HEK293 (cell line): ENCODE results near the gene GRK5.
A peak's percentile ranks its signal among the peaks of the same experiment; 100 is the strongest.

Source experiments
- CTCF ChIA-PET: fragments of 350-600 bp; formaldehyde crosslinking; extraction: SDS; loops from one replicate; lab custom pipeline; 2021; ENCODE audit warnings: antibody characterized with exemption; lab: Yijun Ruan, JAX
- POLR2A ChIA-PET: fragments of 300-600 bp; formaldehyde crosslinking; extraction: SDS; loops from one replicate; lab custom pipeline; 2020; ENCODE audit warnings: antibody characterized with exemption, inconsistent platforms; lab: Yijun Ruan, JAX
- H3K27ac ChIP-seq: fragments of 200-500 bp; sonication (Bioruptor generic); 2 replicates; pipeline ENCODE4 v1.5.1; 2014; ENCODE audit warnings: low read depth, low read length, control low read depth, inconsistent platforms; ENCODE audit errors: extremely low read depth
- H3K36me3 ChIP-seq, 2 experiments: fragments of 200-500 bp in 1 of 2; sonication (Bioruptor generic) in 1 of 2; 1 replicate in 1 of 2; 2 replicates in 1 of 2; pipeline ENCODE4 v1.5.1; 2014 to 2017; ENCODE audit warnings: inconsistent platforms in 2 of 2, low read length in 2 of 2; ENCODE audit not compliant: control insufficient read depth in 2 of 2, insufficient read depth in 1 of 2
- H3K4me1 ChIP-seq: fragments of 200-500 bp; sonication (Bioruptor generic); 2 replicates; pipeline ENCODE4 v1.5.1; 2014; ENCODE audit warnings: mild to moderate bottlenecking, low read length, inconsistent platforms; ENCODE audit not compliant: control insufficient read depth, insufficient read depth
- H3K4me3 ChIP-seq: 2 replicates; pipeline ENCODE4 v1.5.1; 2011; ENCODE audit warnings: low read depth, mild to moderate bottlenecking, control low read depth, low read length, moderate library complexity
- H3K9me3 ChIP-seq: fragments of 200-500 bp; sonication (Bioruptor generic); 2 replicates; pipeline ENCODE4 v1.5.1; 2014; ENCODE audit warnings: low read depth, low read length, inconsistent platforms; ENCODE audit not compliant: control insufficient read depth, insufficient read depth
- BCL11A ChIP-seq: fragments of 450-650 bp; formaldehyde crosslinking; IDR thresholded peaks from 2 replicates; pipeline ENCODE4 v1.5.1; 2016; ENCODE audit warnings: low read depth, missing biosample characterization, missing genetic modification characterization
- GFI1B ChIP-seq: fragments of 450-650 bp; formaldehyde crosslinking; IDR thresholded peaks from 2 replicates; pipeline ENCODE4 v1.5.1; 2016; ENCODE audit warnings: missing biosample characterization, missing genetic modification characterization
- KLF10 ChIP-seq: fragments of 450-650 bp; IDR thresholded peaks from 2 replicates; pipeline ENCODE4 v1.5.1; 2018; ENCODE audit warnings: missing biosample characterization, mild to moderate bottlenecking, missing genetic modification characterization
- MEIS1 ChIP-seq: sonication (generic); formaldehyde crosslinking; IDR thresholded peaks from 2 replicates; pipeline ENCODE4 v1.8.1; 2022; ENCODE audit warnings: missing genetic modification reagents, mild to moderate bottlenecking, borderline replicate concordance
- OVOL3 ChIP-seq: fragments of 450-650 bp; formaldehyde crosslinking; IDR thresholded peaks from 2 replicates; pipeline ENCODE4 v1.5.1; 2016; ENCODE audit warnings: missing biosample characterization, missing genetic modification characterization
- SCRT2 ChIP-seq: fragments of 450-650 bp; formaldehyde crosslinking; IDR thresholded peaks from 2 replicates; pipeline ENCODE4 v1.5.1; 2016; ENCODE audit warnings: missing biosample characterization, missing genetic modification characterization
- TCF7L2 ChIP-seq: IDR thresholded peaks from 2 replicates; pipeline ENCODE4 v1.6.1; 2011; ENCODE audit warnings: low read depth, mild to moderate bottlenecking, inconsistent platforms, low read length, moderate library complexity, borderline replicate concordance
- ZBTB20 ChIP-seq: fragments of 450-650 bp; formaldehyde crosslinking; IDR thresholded peaks from 2 replicates; pipeline ENCODE4 v1.5.1; 2016; ENCODE audit warnings: missing biosample characterization, missing genetic modification characterization
- ZIC2 ChIP-seq: fragments of 450-650 bp; formaldehyde crosslinking; IDR thresholded peaks from 2 replicates; pipeline ENCODE4 v1.5.1; 2016; ENCODE audit warnings: missing biosample characterization, missing genetic modification characterization
- ZNF138 ChIP-seq: fragments of 450-650 bp; formaldehyde crosslinking; IDR thresholded peaks from 2 replicates; pipeline ENCODE4 v1.5.1; 2016; ENCODE audit warnings: missing biosample characterization, missing genetic modification characterization, borderline replicate concordance
- ZNF473 ChIP-seq: fragments of 450-650 bp; formaldehyde crosslinking; IDR thresholded peaks from 2 replicates; pipeline ENCODE4 v1.5.1; 2017; ENCODE audit warnings: missing biosample characterization, missing genetic modification characterization
- ZNF549 ChIP-seq: fragments of 450-650 bp; IDR thresholded peaks from 2 replicates; pipeline ENCODE4 v1.5.1; 2018; ENCODE audit warnings: missing biosample characterization, missing genetic modification characterization, mild to moderate bottlenecking, inconsistent platforms, moderate library complexity
- ZNF791 ChIP-seq: fragments of 450-650 bp; formaldehyde crosslinking; IDR thresholded peaks from 2 replicates; pipeline ENCODE4 v1.5.1; 2016; ENCODE audit warnings: missing biosample characterization, missing genetic modification characterization
- TF ChIP-seq, protein P1 (sequence below): fragments of 450-650 bp; formaldehyde crosslinking; IDR thresholded peaks from 2 replicates; pipeline ENCODE4 v1.5.1; 2016; ENCODE audit warnings: missing biosample characterization, missing genetic modification characterization
- TF ChIP-seq, protein P2 (sequence below): fragments of 450-650 bp; formaldehyde crosslinking; IDR thresholded peaks from 2 replicates; pipeline ENCODE4 v1.5.1; 2016; ENCODE audit warnings: missing biosample characterization, missing genetic modification characterization
- TF ChIP-seq, protein P3 (sequence below): fragments of 450-650 bp; formaldehyde crosslinking; IDR thresholded peaks from 2 replicates; pipeline ENCODE4 v1.5.1; 2016; ENCODE audit warnings: missing biosample characterization, missing genetic modification characterization
- TF ChIP-seq, protein P4 (sequence below): fragments of 450-650 bp; formaldehyde crosslinking; IDR thresholded peaks from 2 replicates; pipeline ENCODE4 v1.5.1; 2016; ENCODE audit warnings: missing biosample characterization, missing genetic modification characterization
- TF ChIP-seq, protein P5 (sequence below): fragments of 450-650 bp; formaldehyde crosslinking; IDR thresholded peaks from 2 replicates; pipeline ENCODE4 v1.5.1; 2016; ENCODE audit warnings: missing biosample characterization, missing genetic modification characterization

The GRK5 gene

DNA sequence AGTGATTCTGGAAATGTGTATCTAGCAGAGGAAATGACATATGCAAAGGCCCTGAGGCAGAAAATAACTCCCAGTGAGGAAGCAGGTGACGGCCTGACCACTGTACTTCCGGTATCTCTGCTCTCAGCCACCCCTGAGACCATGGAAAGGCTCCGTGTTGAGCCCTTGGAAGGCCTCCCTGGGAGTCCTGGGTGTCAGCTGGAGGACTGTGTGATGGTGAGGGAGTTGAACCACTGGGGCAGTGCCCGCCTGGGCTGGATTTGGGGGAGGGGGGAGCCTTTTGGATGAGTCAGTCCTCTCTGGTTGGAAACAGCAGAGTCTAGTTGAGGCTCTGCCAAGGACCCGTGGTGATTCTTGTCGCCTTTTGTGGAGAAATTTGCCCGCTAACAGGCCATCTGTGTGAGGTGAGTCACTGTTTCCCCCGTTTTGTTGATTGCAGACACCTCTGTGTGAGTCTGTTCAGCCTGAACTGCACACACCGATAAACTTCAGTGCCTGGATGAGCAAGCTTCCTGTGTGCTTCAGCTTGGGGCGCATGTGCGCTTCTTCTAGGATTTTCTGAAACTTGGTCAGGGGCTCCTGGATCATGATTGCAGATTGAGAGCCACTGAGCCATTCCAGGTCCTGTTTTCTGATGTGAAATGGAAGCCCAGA, 98.6 kb downstream of the GRK5 start (continued):
- TF ChIP-seq, protein P1, sequence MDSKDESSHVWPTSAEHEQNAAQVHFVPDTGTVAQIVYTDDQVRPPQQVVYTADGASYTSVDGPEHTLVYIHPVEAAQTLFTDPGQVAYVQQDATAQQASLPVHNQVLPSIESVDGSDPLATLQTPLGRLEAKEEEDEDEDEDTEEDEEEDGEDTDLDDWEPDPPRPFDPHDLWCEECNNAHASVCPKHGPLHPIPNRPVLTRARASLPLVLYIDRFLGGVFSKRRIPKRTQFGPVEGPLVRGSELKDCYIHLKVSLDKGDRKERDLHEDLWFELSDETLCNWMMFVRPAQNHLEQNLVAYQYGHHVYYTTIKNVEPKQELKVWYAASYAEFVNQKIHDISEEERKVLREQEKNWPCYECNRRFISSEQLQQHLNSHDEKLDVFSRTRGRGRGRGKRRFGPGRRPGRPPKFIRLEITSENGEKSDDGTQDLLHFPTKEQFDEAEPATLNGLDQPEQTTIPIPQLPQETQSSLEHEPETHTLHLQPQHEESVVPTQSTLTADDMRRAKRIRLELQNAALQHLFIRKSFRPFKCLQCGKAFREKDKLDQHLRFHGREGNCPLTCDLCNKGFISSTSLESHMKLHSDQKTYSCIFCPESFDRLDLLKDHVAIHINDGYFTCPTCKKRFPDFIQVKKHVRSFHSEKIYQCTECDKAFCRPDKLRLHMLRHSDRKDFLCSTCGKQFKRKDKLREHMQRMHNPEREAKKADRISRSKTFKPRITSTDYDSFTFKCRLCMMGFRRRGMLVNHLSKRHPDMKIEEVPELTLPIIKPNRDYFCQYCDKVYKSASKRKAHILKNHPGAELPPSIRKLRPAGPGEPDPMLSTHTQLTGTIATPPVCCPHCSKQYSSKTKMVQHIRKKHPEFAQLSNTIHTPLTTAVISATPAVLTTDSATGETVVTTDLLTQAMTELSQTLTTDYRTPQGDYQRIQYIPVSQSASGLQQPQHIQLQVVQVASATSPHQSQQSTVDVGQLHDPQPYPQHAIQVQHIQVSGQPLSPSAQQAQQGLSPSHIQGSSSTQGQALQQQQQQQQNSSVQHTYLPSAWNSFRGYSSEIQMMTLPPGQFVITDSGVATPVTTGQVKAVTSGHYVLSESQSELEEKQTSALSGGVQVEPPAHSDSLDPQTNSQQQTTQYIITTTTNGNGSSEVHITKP (tag by site-specific recombination) = peak; percentile 60
- no peak for TF ChIP-seq MEIS1 (CRISPR knock-in tag)
- TF ChIP-seq, protein P2, sequence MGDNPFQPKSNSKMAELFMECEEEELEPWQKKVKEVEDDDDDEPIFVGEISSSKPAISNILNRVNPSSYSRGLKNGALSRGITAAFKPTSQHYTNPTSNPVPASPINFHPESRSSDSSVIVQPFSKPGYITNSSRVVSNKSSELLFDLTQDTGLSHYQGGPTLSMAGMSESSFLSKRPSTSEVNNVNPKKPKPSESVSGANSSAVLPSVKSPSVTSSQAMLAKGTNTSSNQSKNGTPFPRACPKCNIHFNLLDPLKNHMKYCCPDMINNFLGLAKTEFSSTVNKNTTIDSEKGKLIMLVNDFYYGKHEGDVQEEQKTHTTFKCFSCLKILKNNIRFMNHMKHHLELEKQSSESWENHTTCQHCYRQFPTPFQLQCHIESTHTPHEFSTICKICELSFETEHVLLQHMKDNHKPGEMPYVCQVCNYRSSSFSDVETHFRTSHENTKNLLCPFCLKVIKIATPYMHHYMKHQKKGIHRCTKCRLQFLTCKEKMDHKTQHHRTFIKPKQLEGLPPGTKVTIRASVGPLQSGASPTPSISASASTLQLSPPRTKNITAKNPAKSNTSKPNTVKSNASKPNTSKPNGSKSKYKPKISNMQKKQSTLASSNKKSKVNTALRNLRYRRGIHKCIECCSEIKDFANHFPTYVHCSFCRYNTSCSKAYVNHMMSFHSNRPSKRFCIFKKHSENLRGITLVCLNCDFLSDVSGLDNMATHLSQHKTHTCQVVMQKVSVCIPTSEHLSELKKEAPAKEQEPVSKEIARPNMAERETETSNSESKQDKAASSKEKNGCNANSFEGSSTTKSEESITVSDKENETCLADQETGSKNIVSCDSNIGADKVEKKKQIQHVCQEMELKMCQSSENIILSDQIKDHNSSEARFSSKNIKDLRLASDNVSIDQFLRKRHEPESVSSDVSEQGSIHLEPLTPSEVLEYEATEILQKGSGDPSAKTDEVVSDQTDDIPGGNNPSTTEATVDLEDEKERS (tag by site-specific recombination) = no peak
- TF ChIP-seq, protein P3, sequence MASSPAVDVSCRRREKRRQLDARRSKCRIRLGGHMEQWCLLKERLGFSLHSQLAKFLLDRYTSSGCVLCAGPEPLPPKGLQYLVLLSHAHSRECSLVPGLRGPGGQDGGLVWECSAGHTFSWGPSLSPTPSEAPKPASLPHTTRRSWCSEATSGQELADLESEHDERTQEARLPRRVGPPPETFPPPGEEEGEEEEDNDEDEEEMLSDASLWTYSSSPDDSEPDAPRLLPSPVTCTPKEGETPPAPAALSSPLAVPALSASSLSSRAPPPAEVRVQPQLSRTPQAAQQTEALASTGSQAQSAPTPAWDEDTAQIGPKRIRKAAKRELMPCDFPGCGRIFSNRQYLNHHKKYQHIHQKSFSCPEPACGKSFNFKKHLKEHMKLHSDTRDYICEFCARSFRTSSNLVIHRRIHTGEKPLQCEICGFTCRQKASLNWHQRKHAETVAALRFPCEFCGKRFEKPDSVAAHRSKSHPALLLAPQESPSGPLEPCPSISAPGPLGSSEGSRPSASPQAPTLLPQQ (tag by site-specific recombination) = peak; percentile 50; the same call in 1 of the 2 replicates
- TF ChIP-seq BCL11A (tag by site-specific recombination) = 0 out of 2 replicates have a peak, but pooled peaks have one; percentile 49
- TF ChIP-seq, protein P4, sequence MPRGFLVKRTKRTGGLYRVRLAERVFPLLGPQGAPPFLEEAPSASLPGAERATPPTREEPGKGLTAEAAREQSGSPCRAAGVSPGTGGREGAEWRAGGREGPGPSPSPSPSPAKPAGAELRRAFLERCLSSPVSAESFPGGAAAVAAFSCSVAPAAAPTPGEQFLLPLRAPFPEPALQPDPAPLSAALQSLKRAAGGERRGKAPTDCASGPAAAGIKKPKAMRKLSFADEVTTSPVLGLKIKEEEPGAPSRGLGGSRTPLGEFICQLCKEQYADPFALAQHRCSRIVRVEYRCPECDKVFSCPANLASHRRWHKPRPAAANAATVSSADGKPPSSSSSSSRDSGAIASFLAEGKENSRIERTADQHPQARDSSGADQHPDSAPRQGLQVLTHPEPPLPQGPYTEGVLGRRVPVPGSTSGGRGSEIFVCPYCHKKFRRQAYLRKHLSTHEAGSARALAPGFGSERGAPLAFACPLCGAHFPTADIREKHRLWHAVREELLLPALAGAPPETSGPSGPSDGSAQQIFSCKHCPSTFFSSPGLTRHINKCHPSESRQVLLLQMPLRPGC (tag by site-specific recombination) = peak; percentile 85
- TF ChIP-seq ZIC2 (tag by site-specific recombination) = peak; percentile 64
- TF ChIP-seq ZNF138 = no peak
- no peak for TF ChIP-seq ZNF549 (tag by site-specific recombination)
- TF ChIP-seq, protein P5, sequence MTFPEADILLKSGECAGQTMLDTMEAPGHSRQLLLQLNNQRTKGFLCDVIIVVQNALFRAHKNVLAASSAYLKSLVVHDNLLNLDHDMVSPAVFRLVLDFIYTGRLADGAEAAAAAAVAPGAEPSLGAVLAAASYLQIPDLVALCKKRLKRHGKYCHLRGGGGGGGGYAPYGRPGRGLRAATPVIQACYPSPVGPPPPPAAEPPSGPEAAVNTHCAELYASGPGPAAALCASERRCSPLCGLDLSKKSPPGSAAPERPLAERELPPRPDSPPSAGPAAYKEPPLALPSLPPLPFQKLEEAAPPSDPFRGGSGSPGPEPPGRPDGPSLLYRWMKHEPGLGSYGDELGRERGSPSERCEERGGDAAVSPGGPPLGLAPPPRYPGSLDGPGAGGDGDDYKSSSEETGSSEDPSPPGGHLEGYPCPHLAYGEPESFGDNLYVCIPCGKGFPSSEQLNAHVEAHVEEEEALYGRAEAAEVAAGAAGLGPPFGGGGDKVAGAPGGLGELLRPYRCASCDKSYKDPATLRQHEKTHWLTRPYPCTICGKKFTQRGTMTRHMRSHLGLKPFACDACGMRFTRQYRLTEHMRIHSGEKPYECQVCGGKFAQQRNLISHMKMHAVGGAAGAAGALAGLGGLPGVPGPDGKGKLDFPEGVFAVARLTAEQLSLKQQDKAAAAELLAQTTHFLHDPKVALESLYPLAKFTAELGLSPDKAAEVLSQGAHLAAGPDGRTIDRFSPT = peak; percentile 81
- no peak for TF ChIP-seq KLF10 (tag by site-specific recombination)

DNA sequence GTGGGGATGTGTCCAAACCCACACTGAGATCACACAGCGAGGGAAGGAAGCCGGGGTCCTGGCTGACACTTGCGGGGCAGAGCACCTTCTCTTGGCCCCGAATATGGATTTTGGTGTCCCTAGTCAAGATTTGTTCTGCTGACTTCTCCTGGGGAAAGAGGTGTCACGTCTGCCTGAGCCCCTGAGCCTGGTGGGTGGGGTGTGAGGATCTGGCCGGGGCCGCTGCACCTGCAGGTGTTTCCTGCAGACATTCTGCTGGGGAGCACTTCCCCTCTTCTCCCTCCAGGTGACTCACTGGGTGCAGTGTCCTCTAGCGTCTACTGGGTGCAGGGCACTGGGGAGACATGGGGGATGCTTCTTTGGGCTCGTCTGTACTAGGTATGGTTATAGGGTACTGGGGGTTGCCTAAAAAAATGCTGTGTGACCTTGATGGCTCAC, 99.2 kb downstream of the GRK5 start:
- Histone ChIP-seq H3K4me1 (peaks cover 2% of the 10 kb centered on the region; the same call in 1 of the 2 replicates), H3K9me3 (no peaks in the 10 kb centered on the region)
- CTCF ChIA-PET = interaction anchor here (0.5 kb wide), 1 partner anchor 140 kb away, joined by 3 read pairs; no protein-coding TSS in a partner anchor
- POLR2A ChIA-PET = interaction anchor here (1.5 to 1.8 kb wide), 2 partner anchors 9 to 11 kb away, joined by 4 to 7 read pairs; no protein-coding TSS in a partner anchor
- TF ChIP-seq TCF7L2 (no peak), ZNF791 (tag by site-specific recombination) (no peak), GFI1B (tag by site-specific recombination) (no peak), ZNF473 (no peak), SCRT2 (tag by site-specific recombination) (no peak), ZBTB20 (tag by site-specific recombination) (peak; percentile 44; the same call in 1 of the 2 replicates), ZNF138 (no peak), OVOL3 (tag by site-specific recombination) (no peak)
- TF ChIP-seq, all 188 proteins: peak for 1
- Histone ChIP-seq H3K4me3 (no peak overlapping the region), H3K36me3 (no peaks in the 10 kb centered on the region), H3K27ac (no peak overlapping the region; the same call in 1 of the 2 replicates)
